GM18519 (cell line): ENCODE measurements around the gene MADD.

ENCODE experiments used
- ATAC-seq: cut with Tn5 transposase; IDR thresholded peaks from one replicate; pipeline ENCODE4 v1.9.1; 2021; ENCODE audit warnings: mild to moderate bottlenecking, moderate library complexity; ENCODE audit not compliant: unreplicated experiment, low FRiP score

Gene MADD

GRCh38 chr11:47269829-47270305 lies at the start of gene MADD:
Gene MADD (plus strand): TSS chr11:47270133.
- ATAC-seq: peak; percentile 40

DNA sequence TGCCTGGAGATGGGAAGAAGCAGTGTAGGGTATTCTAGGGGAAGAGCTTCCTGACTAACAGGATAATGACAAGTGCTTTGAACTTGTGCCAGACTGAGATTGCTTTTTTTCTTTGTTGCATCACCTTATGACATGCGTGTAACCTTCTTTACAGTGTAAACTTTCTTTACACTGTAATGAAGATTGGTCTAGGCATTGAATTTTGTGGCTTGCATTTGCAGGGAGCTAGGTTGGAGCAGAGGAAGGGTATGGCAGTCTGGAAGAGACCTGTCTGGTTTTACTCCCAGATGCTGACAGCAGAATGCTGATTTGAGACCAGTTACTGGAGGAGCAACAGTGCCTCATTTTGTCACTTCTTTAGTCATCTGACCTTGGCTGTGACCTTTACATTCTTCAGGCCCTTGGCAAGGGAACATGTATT lies 49.5 kb upstream of the MADD start:
- ATAC-seq: no peak

GRCh38 chr11:47222696-47223095 lies 47.2 kb upstream of the MADD start:
- ATAC-seq: no peak

DNA sequence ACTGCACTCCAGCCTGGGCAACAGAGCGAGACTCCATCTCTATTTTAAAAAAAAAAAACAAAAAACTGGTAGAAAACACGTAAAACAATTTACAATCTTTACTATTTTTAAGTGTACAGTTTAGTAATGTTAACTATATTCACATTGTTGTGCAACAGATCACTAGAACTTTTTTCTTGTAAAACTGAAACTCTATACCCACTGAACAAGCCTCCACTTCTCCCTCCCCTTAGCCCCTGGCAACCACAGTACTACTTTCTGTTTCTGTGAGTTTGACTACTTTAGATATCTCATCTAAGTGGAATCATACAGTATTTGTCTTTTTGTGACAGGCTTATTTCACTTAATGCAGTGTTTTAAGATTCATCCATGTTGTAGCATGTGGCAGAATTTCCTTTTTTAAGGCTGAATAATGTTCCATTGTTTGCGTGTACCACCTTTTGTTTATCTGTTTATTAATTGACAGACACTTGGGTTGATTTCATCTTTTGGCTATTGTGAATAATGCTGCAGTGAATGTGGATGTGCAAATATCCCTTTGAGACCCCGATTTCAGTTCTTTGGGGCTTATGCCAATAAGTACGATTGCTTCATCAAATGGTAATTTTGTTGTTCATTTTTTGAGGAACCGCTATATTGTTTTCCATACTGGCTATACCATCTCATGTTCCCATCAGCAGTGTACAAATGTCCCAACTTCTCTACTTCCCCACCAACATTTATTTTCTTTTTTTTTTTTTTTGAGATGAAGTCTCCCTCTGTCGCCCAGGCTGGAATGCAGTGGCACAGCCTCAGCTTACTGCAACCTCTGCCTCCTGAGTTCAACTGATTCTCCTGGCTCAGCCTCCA lies 44.2 kb upstream of the MADD start:
- ATAC-seq: no peak

- ATAC-seq: no peak
Measured at GRCh38 chr11:47229161-47229560, 40.8 kb upstream of the MADD start.

- ATAC-seq: no peak
Measured at GRCh38 chr11:47233051-47233450, 36.9 kb upstream of the MADD start.

DNA sequence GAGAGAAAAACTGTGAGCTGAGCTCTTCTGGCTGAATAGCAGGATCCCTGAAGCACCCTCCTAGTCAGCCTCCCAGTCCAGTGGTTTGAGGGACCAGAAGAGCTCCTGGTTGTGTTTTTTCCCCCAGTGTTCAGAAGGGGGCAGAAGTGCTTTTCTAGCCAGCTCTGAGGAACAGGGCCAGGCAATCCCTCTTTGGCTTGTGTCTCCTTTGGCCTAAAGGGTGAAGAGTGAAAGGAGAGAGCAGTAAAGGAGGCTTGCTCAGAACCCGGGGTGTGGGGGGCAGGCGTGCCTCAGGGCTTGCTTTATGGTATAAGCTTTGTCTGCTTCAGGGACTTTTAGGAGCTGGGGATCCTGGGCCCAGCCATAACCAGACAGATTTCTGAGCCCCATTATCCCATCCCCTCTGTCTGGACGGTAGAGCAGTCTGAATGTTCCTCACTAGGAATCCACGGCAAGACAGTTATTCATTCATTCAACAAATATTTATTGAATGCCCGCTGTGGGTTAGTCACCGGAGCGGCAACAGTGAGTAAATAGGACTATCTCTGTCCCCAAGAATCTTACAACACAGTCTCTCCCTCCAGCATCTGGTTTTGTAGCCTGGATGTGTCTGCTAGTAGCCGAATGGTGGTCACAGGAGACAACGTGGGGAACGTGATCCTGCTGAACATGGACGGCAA lies 35.8 kb upstream of the MADD start:
- no peak for ATAC-seq

DNA sequence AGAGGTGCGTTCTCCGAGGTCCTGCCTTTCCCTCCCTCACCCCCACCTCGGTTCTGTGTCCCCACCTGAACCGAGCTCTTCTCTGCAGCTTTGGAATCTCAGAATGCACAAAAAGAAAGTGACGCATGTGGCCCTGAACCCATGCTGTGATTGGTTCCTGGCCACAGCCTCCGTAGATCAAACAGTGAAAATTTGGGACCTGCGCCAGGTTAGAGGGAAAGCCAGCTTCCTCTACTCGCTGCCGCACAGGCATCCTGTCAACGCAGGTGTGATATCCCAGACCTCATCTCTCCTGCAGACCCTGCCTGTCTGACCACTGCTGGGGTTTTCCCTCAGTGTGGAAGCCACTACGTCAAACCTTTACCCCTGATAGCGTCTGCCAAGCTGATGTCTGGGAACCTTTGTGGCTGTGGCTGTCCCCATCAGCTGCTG lies 35.2 kb upstream of the MADD start:
- no peak for ATAC-seq

DNA sequence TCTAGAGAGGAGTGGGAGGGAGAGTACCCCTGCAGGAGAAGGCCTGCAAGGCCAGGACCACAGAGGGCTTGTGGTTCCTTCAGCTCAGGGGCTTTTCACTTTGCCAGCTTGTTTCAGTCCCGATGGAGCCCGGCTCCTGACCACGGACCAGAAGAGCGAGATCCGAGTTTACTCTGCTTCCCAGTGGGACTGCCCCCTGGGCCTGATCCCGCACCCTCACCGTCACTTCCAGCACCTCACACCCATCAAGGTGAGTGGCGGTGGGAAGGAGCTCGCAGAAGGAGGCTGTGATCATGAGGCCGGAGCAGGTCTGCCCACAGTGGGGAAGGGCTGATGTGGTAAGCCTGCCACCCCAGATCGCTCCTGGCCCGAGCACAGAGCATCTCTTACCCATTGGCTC lies 34.8 kb upstream of the MADD start:
- ATAC-seq: no peak

- no peak for ATAC-seq
Measured at GRCh38 chr11:47236482-47236881, 33.5 kb upstream of the MADD start.

DNA sequence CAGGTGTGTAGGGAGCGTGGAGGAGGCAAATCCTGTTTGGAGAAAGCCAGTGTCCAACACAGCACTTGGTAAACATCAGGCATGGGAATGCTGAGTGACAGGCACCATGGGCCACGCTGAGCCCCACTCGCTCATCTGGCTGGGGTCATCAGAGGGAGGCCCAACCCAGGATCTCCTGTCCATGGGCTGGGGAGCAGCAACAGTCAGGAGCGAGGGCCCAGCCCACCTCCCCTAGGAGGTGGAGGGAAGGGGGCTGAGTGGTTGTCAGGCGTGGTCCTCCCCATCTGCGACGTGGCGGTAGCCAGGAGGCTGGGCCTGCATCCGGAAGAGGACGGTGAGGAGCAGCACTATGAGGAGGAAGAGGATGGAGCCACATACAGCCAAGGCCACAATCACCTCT lies 30.1 kb upstream of the MADD start:
- ATAC-seq: no peak

- ATAC-seq: no peak
Measured at GRCh38 chr11:47241841-47242301, 28.1 kb upstream of the MADD start.

DNA sequence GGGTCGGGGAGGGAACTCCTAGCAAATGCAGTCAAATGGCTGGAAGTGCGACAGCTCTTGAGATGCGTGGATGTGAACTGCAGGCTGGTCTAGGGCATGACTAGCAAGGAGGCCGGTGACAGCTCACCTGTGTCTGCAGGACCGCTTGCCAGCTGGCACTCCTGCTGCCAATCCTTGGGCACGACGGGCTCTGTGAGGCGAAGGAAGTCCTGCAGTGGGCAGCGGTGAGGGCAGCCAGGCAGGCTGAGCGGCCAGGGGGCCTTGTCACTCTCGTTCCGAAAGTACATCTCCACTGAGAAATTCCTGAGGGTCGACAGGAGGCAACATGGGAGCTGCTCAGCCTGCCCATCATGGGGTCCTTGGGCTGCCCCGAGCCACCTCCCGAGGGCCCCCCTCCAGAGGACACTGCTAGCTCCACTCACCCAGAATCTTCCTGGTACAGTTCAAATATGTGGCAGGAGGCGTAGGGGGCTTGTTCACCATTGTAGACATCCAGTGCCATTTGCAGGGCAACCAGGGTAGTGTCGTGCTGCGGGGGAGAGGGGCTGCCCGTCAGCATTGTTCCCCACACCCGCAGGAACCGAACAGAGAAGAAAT lies 27.2 kb upstream of the MADD start:
- ATAC-seq: no peak

GRCh38 chr11:47243454-47243853 lies 26.5 kb upstream of the MADD start:
- ATAC-seq: no peak

DNA sequence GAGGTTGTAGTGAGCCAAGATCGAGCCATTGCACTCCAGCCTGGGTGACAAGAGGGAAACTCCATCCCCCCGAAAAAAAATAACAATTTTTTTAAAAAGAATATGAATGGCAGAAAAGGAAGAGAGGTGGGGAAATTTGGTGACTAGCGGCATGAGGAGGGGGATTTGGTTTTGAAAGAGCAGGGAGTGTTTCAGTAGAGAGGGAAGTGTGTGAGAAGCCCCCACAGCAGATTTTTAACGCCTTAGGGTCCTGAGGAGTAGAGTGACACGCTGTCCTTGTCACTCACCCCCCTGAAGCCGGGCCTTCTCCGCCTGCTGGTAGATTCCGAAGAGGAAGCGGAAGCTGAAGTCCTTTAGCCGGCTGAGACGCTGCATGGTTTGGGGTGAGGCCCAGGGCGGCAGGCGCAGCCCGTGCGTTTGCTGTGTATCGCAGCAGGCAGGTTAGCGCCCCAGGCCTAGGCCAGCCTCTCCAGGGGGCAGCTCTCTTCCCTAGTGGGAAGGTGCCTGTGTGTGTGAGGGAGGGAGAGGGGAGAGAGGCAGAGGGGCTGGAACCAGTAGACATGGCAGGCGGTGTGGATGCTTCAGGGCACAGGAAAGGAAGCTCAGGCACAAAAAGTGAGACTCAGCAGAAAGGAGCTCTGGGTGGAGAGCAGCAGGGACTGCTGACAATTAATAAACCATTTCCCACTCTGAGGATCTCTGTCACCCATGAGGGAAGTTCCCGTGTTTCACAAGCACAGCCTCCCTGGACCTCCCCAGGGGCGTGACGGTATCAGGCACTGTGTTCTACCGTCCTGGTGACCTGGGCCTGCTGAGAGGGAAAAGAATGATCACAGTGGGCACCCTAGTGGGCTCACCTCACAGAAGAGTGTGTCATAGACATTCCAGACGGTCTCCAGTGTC lies 25.2 kb upstream of the MADD start:
- no peak for ATAC-seq

- no peak for ATAC-seq
Measured at GRCh38 chr11:47245611-47246357, 24.1 kb upstream of the MADD start.

- no peak for ATAC-seq
Measured at GRCh38 chr11:47247502-47247901, 22.4 kb upstream of the MADD start.

DNA sequence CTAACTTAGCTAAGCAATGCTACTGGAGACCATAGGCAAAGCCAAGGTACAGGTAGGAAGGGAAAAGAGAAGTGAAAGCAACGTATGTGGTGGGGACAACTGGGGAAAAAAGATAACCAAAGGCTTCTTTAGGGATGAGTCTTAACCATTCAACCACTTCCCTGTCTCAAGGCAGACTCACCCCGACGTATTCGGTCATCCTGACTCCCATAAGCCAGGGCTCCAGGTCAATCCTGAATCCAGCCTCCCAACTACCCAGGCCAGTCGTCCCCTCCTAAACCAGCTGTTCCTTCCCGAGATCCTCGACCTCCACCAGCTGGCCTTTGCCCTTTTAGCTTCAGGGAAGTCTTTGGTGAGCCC lies 21.6 kb upstream of the MADD start:
- ATAC-seq: peak; percentile 12

DNA sequence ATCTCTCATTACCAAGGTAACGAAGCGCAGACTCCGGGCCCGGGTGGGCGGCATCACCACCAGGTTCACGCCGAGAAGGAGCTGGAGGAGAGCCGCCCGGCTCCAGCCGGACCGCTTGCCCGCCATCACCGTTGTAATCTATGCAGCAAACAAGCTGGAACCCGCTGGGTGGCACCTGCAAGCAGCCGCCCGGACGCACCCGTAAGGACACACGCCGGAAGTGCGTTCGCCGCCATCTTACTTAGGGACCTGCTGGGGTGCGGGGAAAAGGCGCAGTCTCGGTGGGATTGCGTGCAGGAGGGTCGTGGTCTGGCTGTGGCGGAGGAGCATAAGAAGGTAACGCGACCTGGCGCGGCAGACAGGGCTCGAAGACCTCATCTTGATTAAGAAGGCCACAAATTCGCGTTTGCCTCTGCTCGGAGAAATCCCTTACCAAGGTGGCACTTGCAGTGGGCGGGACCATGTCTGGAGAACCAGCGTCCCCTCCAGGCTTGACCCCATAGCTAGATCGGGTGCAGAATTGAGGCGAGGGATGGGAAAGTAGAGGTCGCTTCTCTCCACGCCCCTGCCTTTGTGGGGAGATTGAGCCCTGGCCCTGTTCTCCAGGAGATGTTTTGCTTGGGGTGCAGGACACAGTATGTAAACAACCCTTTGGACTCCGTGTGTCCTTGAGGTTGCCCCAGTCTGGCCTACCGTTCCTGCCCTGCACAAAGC lies 21.1 kb upstream of the MADD start, which contains the start of gene ACP2:
Gene ACP2, minus strand, starts transcription at position 151 of the 714 bp plus-strand sequence. Its CDS starts 25 bp downstream, at position 126.
- peak; percentile 77 for ATAC-seq
